ENCODE results near the gene FLYWCH1.
A peak's percentile ranks its signal among the peaks of the same experiment; 100 is the strongest.
"Not testable (repeated sequence)": the region's sequence is repeated elsewhere in the genome, so short reads cannot be mapped to it uniquely, and the experiment has no call there.

FLYWCH1 gene

DNA sequence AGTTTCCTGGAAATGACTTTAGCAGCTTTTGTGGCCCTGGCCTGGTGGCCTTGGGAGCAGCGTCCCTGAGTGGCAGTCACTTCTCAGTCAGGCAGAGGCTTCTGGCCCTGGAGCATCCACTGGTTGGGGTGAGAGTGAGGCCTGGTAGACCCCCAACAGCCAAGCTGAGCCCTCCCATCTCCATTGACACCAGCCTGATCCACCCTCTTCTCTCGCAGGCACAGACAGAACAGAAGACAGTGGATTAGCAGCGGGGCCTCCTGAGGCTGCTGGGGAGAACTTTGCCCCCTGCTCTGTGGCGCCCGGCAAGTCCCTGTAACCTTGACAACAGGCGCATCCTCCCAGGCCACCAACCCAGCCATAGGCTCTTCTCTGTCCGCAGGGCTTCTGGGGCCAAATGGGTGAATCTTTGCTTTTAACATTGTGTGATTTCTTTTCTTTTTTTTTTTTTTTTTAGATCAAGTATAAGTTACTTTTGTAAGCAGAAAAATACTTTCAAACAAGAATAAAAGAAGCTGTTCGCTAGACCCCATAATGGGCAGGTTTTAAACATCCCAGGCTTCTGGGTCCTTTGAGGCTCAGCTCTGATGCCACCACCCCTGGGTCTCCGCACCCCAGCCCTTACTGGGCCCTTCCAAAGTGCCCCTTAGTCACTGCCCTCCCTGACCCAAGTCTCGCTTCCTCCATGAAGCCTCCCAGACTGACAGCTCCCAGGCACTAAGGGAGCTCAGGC is 12.7 kb upstream of the FLYWCH1 start:
- no peak for DNase-seq (ENCODE audit: low read depth in 2 of 2)

DNA sequence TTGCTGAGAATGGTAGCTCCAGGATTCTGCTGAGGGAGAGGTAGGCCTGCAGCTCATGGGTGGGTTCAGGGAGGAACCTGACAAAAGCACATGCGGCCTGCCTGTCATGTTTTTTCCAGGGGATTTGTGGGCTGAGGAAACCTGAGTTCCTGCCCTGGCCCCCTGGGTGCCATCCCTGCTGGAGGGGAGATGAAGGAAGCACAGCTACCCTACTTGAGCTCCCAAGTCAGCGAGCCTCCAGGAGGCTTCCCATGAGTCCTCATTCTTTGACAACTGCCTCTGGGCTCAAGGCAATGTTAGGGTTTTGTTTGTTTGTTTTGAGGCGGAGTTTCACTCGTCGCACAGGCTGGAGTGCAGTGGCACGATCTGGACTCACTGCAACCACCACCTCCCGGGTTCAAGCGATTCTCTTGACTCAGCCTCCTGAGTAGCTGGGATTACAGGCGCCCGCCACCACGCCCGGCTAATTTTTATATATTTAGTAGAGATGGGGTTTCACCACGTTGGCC is 12.1 kb upstream of the FLYWCH1 start:
- DNase-seq (ENCODE audit: low read depth in 2 of 2): no peak

- DNase-seq (ENCODE audit: low read depth in 2 of 2): no peak
Measured at GRCh38 chr16:2900526-2901075, 11.1 kb upstream of the FLYWCH1 start.

- DNase-seq (ENCODE audit: low read depth in 2 of 2): no peak
Measured at GRCh38 chr16:2902337-2903130, 9.2 kb upstream of the FLYWCH1 start.

DNA sequence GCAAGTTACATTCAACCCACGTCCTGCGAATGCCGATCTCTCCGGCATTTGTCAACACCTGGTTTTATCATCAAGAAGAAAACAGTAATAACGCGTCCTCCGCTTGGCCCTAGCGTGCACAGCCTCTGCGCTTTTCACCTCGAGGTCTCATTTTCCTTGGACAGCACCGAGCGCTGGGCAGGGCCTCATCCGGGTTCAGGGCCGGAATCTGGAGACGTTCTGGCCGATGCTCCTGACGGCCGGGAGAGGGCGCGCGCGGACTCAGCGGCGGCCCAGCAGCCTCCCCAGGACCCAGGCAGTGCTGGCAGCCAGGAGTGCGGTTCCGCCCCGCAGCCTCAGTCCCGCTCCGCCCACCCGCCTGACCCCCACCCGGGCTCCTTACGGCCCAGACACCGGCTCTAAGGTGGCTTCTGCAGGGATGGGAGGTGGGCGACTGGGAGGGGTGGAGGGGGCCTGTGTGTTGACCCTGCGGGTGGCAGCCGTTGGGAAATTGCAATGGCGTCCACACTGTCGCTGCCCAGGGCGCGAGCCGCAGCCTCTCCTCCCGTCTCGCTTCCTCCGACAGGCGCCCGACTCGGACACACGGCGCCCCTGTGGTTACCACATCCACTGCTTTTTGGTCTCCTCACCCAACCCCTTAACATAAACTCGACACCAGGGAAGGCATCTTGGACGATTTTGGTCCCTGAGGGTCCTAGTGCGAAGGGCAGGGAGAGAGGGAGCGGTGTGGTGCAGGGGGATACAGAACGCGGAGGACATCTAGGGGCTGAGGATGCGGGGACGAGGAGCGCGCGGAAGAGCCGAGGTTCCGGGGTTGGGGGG is 7.4 kb upstream of the FLYWCH1 start:
- peak; percentile 65 to 73 for DNase-seq (ENCODE audit: low read depth in 2 of 2)

- DNase-seq (ENCODE audit: low read depth in 2 of 2): no peak
Measured at GRCh38 chr16:2904922-2905240, 6.8 kb upstream of the FLYWCH1 start.

DNA sequence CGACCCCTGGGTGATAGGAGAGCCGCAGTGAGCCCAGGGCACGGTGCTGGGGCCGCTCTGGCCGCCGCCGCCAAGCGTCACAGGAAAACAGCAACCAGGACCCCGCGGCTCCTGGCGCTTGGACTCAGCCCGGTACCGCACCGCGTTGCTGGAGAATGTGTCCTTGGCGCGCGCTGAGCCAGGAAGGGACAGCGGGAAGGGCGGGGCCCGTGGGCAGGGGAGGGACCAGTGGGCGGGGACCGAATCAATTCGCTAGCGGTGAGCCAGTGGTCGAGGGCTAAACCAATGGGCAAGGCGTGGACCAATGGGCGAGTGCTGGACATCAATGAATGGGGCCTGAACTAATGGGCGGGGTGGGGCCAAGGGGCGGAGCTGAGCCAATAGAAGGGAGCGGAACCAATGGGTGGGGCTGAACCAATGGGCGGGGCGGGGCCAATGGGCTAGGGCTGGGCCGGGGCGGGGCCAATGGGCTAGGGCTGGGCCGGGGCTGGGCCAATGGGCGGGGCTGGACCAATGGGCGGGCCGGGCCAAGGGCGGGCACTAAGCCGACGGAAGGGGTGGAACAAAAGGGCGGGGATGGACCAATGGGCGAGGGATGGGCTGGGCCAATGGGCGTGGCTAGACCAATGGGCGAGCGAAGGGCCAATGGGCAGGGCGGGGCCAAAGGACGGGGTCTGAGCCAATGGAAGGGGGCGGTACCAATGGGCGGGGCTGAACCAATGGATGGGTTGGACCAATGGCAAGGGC is 6.3 kb upstream of the FLYWCH1 start:
- DNase-seq (ENCODE audit: low read depth in 2 of 2): peak; percentile 97

DNA sequence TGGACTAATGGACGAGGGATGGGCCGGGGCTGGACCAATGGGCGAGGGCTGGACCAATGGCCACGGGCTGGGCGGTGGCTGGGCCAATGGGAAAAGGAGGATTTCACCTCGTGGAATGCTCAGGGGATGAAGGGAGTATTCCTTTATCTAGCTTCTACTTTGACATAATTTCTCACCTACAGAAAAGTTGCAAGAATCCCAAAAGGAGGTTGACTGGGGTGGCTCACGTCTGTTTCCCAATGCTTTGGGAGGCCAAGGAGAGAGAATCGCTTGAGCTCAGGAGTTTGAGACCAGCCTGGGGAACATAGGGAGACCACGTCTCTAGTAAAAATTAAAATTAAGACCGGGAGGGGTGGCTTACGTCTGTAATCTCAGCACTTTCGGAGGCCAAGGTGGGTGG is 5.7 kb upstream of the FLYWCH1 start:
- DNase-seq (ENCODE audit: low read depth in 2 of 2): no peak

DNA sequence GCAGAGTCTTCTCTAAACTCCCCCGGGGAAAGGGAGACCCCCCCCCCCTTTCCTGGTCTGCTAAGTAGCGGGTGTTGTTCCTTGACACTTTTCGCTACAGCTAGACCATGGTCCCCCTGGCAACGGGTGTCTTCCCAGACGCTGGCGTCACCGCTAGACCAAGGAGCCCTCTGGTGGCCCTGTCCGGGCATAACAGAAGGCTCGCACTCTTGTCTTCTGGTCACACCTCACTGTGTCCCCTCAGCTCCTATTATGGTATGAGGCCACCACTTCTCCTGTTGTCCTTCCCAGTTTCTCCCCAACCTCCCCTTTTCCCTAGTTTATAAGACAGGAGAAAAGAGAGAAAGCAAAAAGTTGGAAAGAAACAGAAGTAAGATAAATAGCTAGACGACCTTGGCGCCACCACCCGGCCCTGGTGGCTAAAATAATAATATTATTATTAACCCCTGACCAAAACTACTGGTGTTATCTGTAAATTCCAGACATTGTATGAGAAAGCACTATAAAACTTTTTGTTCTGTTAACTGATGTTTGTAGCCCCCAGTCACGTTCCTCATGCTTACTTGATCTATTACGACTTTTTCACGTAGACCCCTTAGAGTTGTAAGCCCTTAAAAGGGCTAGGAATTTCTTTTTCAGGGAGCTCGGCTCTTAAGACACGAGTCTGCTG is 4.5 kb upstream of the FLYWCH1 start:
- not testable (repeated sequence) for DNase-seq (ENCODE audit: low read depth in 2 of 2)

GRCh38 chr16:2910441-2910969 is 1.2 kb upstream of the FLYWCH1 start:
- no peak for DNase-seq (ENCODE audit: low read depth in 2 of 2)

GRCh38 chr16:2912330-2913199 is 834 bp downstream of the FLYWCH1 start:
- no peak for DNase-seq (ENCODE audit: low read depth in 2 of 2)

GRCh38 chr16:2913603-2914002 is 1.9 kb downstream of the FLYWCH1 start:
- DNase-seq (ENCODE audit: low read depth in 2 of 2): no peak

DNA sequence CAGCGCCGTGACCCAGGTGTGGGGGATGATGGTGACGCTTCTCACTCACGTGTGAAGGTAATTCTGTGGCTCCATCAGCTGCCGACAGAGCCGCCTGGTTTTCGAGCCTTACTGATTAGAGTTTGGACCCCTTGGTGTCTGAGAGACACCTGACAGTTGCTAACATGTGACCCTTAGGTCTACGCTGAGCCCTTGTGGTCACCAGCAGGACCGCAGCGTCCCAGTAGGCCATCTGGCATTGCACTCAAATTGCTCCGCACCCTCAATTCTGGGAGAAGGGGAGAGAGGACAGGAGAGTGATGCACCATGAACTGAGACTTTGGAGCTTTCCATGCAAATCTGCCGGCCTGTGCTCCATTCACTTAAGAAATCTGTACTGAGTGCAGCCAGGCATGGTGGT is 2.5 kb downstream of the FLYWCH1 start:
- no peak for DNase-seq (ENCODE audit: low read depth in 2 of 2)

- no peak for DNase-seq (ENCODE audit: low read depth in 2 of 2)
Measured at GRCh38 chr16:2915196-2915929, 3.6 kb downstream of the FLYWCH1 start.

GRCh38 chr16:2919511-2920255 is 8.0 kb downstream of the FLYWCH1 start:
- no peak for DNase-seq (ENCODE audit: low read depth in 2 of 2)

- no peak for DNase-seq (ENCODE audit: low read depth in 2 of 2)
Measured at GRCh38 chr16:2923481-2923880, 11.8 kb downstream of the FLYWCH1 start.

DNA sequence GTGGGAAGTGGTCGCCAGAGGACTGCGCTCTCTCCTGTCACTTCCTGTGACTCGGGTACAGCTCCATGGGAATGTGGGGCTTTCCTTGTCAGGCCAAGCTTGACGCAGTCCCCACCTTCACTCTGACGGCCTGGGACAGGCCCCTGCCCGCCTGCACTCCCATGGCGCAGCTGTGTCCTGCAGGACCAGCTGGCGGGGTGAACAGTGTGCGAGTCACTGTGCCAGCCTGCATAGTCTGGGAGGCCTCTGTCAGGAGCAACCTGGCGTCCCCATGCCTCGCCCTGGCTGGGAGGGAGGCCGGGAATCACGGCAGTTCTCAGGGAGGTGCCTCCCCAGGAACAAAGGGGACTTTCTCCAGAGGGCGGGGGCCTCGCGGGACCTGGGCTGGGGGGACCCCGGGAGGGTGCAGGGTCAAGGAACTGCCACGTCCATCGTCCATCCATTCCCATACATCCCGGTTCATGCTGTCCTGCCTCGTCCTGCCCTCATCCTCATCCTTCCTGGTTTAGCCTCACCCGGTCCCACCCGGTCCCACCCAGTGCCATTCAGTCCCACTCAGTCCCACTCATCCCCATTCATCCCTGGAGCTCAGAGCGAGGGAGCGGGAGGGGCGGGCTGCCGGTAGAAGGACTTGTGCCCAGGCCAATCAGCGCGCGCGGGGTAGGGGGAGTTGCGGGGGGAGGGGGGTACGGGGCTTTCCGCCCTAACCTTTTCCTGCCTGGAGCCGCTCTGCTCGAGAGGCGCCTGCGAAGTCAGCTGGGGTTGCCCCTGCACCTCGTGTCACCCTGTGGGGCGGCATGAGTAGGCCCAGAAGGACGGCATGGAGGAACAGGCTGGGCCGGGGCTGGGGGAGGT is 13.4 kb downstream of the FLYWCH1 start:
- DNase-seq (ENCODE audit: low read depth in 2 of 2): no peak
